Measurements from ENCODE around the gene SCPEP1. TPM values are rescaled to one million over a fixed set of nuclear protein-coding genes. Genes with fewer than 3 reads are reported as not detected.

Gene SCPEP1
- total and polyA plus RNA-seq, 2 of the 13 experiments (the other 11 are each of a cell fraction or from before 2014, with no cell fraction given): 24.3 to 27.3 TPM

- no peak for TF ChIP-seq ETS1 (CRISPR knock-in tag; IDR thresholded peaks at IDR 0.05)
- TF ChIP-seq UBTF (CRISPR knock-in tag; IDR thresholded peaks at IDR 0.05): no peak
- TF ChIP-seq, protein P1, sequence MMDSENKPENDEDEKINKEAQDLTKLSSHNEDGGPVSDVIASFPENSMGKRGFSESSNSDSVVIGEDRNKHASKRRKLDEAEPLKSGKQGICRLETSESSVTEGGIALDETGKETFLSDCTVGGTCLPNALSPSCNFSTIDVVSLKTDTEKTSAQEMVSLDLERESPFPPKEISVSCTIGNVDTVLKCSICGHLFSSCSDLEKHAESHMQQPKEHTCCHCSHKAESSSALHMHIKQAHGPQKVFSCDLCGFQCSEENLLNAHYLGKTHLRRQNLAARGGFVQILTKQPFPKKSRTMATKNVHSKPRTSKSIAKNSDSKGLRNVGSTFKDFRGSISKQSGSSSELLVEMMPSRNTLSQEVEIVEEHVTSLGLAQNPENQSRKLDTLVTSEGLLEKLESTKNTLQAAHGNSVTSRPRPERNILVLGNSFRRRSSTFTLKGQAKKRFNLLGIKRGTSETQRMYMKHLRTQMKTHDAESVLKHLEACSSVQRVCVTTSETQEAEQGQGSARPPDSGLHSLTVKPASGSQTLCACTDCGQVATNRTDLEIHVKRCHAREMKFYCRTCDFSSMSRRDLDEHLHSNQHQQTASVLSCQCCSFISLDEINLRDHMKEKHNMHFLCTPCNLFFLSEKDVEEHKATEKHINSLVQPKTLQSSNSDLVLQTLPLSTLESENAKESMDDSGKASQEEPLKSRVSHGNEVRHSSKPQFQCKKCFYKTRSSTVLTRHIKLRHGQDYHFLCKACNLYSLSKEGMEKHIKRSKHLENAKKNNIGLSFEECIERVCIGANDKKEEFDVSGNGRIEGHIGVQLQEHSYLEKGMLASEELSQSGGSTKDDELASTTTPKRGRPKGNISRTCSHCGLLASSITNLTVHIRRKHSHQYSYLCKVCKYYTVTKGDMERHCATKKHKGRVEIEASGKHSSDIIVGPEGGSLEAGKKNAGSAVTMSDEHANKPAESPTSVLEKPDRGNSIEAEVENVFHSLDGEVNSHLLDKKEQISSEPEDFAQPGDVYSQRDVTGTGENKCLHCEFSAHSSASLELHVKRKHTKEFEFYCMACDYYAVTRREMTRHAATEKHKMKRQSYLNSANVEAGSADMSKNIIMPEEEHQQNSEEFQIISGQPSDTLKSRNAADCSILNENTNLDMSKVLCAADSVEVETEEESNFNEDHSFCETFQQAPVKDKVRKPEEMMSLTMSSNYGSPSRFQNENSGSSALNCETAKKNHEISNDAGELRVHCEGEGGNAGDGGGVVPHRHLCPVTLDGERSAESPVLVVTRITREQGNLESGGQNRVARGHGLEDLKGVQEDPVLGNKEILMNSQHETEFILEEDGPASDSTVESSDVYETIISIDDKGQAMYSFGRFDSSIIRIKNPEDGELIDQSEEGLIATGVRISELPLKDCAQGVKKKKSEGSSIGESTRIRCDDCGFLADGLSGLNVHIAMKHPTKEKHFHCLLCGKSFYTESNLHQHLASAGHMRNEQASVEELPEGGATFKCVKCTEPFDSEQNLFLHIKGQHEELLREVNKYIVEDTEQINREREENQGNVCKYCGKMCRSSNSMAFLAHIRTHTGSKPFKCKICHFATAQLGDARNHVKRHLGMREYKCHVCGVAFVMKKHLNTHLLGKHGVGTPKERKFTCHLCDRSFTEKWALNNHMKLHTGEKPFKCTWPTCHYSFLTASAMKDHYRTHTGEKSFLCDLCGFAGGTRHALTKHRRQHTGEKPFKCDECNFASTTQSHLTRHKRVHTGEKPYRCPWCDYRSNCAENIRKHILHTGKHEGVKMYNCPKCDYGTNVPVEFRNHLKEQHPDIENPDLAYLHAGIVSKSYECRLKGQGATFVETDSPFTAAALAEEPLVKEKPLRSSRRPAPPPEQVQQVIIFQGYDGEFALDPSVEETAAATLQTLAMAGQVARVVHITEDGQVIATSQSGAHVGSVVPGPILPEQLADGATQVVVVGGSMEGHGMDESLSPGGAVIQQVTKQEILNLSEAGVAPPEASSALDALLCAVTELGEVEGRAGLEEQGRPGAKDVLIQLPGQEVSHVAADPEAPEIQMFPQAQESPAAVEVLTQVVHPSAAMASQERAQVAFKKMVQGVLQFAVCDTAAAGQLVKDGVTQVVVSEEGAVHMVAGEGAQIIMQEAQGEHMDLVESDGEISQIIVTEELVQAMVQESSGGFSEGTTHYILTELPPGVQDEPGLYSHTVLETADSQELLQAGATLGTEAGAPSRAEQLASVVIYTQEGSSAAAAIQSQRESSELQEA (CRISPR knock-in tag; IDR thresholded peaks at IDR 0.05; ENCODE audit: not compliant biosample characterization): no peak
- no peak for TF ChIP-seq ZBTB4 (CRISPR knock-in tag; IDR thresholded peaks at IDR 0.05; ENCODE audit: borderline replicate concordance)
- TF ChIP-seq, protein P2, sequence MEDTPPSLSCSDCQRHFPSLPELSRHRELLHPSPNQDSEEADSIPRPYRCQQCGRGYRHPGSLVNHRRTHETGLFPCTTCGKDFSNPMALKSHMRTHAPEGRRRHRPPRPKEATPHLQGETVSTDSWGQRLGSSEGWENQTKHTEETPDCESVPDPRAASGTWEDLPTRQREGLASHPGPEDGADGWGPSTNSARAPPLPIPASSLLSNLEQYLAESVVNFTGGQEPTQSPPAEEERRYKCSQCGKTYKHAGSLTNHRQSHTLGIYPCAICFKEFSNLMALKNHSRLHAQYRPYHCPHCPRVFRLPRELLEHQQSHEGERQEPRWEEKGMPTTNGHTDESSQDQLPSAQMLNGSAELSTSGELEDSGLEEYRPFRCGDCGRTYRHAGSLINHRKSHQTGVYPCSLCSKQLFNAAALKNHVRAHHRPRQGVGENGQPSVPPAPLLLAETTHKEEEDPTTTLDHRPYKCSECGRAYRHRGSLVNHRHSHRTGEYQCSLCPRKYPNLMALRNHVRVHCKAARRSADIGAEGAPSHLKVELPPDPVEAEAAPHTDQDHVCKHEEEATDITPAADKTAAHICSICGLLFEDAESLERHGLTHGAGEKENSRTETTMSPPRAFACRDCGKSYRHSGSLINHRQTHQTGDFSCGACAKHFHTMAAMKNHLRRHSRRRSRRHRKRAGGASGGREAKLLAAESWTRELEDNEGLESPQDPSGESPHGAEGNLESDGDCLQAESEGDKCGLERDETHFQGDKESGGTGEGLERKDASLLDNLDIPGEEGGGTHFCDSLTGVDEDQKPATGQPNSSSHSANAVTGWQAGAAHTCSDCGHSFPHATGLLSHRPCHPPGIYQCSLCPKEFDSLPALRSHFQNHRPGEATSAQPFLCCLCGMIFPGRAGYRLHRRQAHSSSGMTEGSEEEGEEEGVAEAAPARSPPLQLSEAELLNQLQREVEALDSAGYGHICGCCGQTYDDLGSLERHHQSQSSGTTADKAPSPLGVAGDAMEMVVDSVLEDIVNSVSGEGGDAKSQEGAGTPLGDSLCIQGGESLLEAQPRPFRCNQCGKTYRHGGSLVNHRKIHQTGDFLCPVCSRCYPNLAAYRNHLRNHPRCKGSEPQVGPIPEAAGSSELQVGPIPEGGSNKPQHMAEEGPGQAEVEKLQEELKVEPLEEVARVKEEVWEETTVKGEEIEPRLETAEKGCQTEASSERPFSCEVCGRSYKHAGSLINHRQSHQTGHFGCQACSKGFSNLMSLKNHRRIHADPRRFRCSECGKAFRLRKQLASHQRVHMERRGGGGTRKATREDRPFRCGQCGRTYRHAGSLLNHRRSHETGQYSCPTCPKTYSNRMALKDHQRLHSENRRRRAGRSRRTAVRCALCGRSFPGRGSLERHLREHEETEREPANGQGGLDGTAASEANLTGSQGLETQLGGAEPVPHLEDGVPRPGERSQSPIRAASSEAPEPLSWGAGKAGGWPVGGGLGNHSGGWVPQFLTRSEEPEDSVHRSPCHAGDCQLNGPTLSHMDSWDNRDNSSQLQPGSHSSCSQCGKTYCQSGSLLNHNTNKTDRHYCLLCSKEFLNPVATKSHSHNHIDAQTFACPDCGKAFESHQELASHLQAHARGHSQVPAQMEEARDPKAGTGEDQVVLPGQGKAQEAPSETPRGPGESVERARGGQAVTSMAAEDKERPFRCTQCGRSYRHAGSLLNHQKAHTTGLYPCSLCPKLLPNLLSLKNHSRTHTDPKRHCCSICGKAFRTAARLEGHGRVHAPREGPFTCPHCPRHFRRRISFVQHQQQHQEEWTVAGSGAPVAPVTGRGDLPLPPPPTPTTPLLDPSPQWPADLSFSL (CRISPR knock-in tag; IDR thresholded peaks at IDR 0.05): no peak
- TF ChIP-seq FOXK1 (CRISPR knock-in tag; IDR thresholded peaks at IDR 0.05; ENCODE audit: borderline replicate concordance, low read depth): no peak
Measured at GRCh38 chr17:56973520-56973919, 4.4 kb upstream of the SCPEP1 start (continued).
